H1 (cell line): ENCODE measurements around the gene MAN1C1. TPM values are rescaled to one million over a fixed set of nuclear protein-coding genes. Genes with fewer than 3 reads are reported as not detected.

Experiments used
- CTCF ChIA-PET: fragments of 300-600 bp; sonication (Branson Sonifier 250); formaldehyde crosslinking; loops from one replicate; lab custom pipeline; 2021; ENCODE audit not compliant: partially characterized antibody; lab: Charles Lee
- POLR2A ChIA-PET: fragments of 300-600 bp; sonication (Branson Sonifier 250); formaldehyde crosslinking; loops from one replicate; lab custom pipeline; 2021; ENCODE audit warnings: inconsistent platforms; ENCODE audit not compliant: partially characterized antibody; lab: Charles Lee
- DNase-seq, 2 experiments: peaks; one replicate each; pipeline versions ENCODE4 v3.0.0 to v3.0.0-alpha.2; 2010 to 2022; ENCODE audit warnings: low spot score in 2 of 2, low read depth in 1 of 2, mixed read lengths in 1 of 2
- FAIRE-seq: peaks from 2 replicates; lab custom pipeline; 2011; peaks lifted over from hg19 to GRCh38; lab: Jason Lieb, UNC
- H2AFZ ChIP-seq: 2 replicates; pipeline ENCODE4 v1.8.1; 2012; ENCODE audit warnings: low read length, inconsistent platforms
- H2AK5ac ChIP-seq: 2 replicates; pipeline ENCODE4 v1.6.1; 2013; ENCODE audit warnings: low read depth, low read length
- H2BK120ac ChIP-seq: replicated peaks from 2 replicates; pipeline ENCODE3; 2013; ENCODE audit warnings: low read depth, low read length, inconsistent platforms
- H2BK12ac ChIP-seq: 2 replicates; pipeline ENCODE4 v1.6.1; 2013; ENCODE audit warnings: low read depth, low read length
- H2BK15ac ChIP-seq: 2 replicates; pipeline ENCODE4 v1.6.1; 2013; ENCODE audit warnings: low read length
- H2BK20ac ChIP-seq: 2 replicates; pipeline ENCODE4 v1.6.1; 2013; ENCODE audit warnings: low read length
- H2BK5ac ChIP-seq: 2 replicates; pipeline ENCODE4 v1.6.1; 2013; ENCODE audit warnings: low read depth, low read length
- H3K14ac ChIP-seq: 2 replicates; pipeline ENCODE4 v1.6.1; 2013; ENCODE audit warnings: inconsistent platforms; ENCODE audit not compliant: insufficient read length
- H3K18ac ChIP-seq: 2 replicates; pipeline ENCODE4 v1.6.1; 2013; ENCODE audit warnings: low read length; ENCODE audit errors: extremely low read depth
- H3K23ac ChIP-seq: 2 replicates; pipeline ENCODE4 v1.6.1; 2013; ENCODE audit warnings: inconsistent platforms; ENCODE audit not compliant: insufficient read length
- H3K23me2 ChIP-seq: 2 replicates; pipeline ENCODE4 v1.6.1; 2013; ENCODE audit warnings: low read depth, low read length
- H3K27ac ChIP-seq: 2 replicates; pipeline ENCODE4 v1.6.1; 2011; ENCODE audit warnings: low read depth, low read length, inconsistent platforms
- H3K27me3 ChIP-seq, 4 experiments: replicated peaks in 1 of 4; 1 replicate in 1 of 4; 2 replicates in 3 of 4; pipeline versions ENCODE4 v1.6.1 to v1.8.1; 2011 to 2013; ENCODE audit warnings: low read length in 3 of 4, mild to moderate bottlenecking in 3 of 4, inconsistent platforms in 2 of 4, mixed read lengths in 2 of 4, moderate library complexity in 1 of 4; ENCODE audit not compliant: control insufficient read depth in 3 of 4, insufficient read depth in 3 of 4; ENCODE audit errors: extremely low read depth in 1 of 4
- H3K36me3 ChIP-seq, 4 experiments: 2 replicates each; pipeline versions ENCODE4 v1.6.1 to v1.8.1; 2011 to 2013; ENCODE audit warnings: mild to moderate bottlenecking in 4 of 4, low read length in 3 of 4, moderate library complexity in 2 of 4, control low read depth in 1 of 4, inconsistent platforms in 1 of 4; ENCODE audit not compliant: insufficient read depth in 4 of 4, control insufficient read depth in 2 of 4
- H3K4ac ChIP-seq: replicated peaks from 2 replicates; pipeline ENCODE3; 2013; ENCODE audit warnings: low read length, low read depth, mixed read lengths, inconsistent platforms; ENCODE audit not compliant: insufficient read length
- H3K4me1 ChIP-seq, 4 experiments: replicated peaks in 1 of 4; 1 replicate in 1 of 4; 2 replicates in 3 of 4; pipeline versions ENCODE4 v1.6.1 to v1.8.1; 2011 to 2013; ENCODE audit warnings: low read length in 3 of 4, inconsistent platforms in 2 of 4, mixed read lengths in 1 of 4; ENCODE audit not compliant: insufficient read depth in 4 of 4, control insufficient read depth in 3 of 4
- H3K4me2 ChIP-seq, 2 experiments: 2 replicates each; pipeline versions ENCODE4 v1.6.1 to v1.8.1; 2011 to 2013; ENCODE audit warnings: low read depth in 2 of 2, low read length in 2 of 2, control low read depth in 1 of 2, inconsistent platforms in 1 of 2, mild to moderate bottlenecking in 1 of 2; ENCODE audit not compliant: insufficient read depth in 1 of 2
- H3K4me3 ChIP-seq, 4 experiments: fragments of 200-600, 300-600 bp in 1 of 4; sonication (generic), shearing (Covaris generic), sonication (Bioruptor Twin) in 1 of 4; 2 replicates each; pipeline versions ENCODE4 v1.5.1 to v1.8.1; 2011 to 2016; ENCODE audit warnings: low read length in 4 of 4, low read depth in 3 of 4, control low read depth in 2 of 4, inconsistent platforms in 2 of 4, mild to moderate bottlenecking in 2 of 4, mixed read lengths in 1 of 4, moderate library complexity in 1 of 4; ENCODE audit not compliant: insufficient read depth in 2 of 4; ENCODE audit errors: extremely low read depth in 1 of 4
- H3K56ac ChIP-seq: replicated peaks from 2 replicates; pipeline ENCODE3; 2013; ENCODE audit warnings: low read depth, mild to moderate bottlenecking, mixed read lengths, low read length, inconsistent platforms; ENCODE audit not compliant: insufficient read length
- H3K79me1 ChIP-seq: 2 replicates; pipeline ENCODE4 v1.6.1; 2013; ENCODE audit warnings: low read depth, low read length, control low read depth
- H3K79me2 ChIP-seq, 2 experiments: 2 replicates each; pipeline versions ENCODE4 v1.6.1 to v1.8.1; 2012 to 2013; ENCODE audit warnings: low read length in 2 of 2, mild to moderate bottlenecking in 2 of 2, inconsistent platforms in 1 of 2; ENCODE audit not compliant: insufficient read depth in 2 of 2, control insufficient read depth in 1 of 2
- H3K9ac ChIP-seq, 4 experiments: replicated peaks in 1 of 4; 1 replicate in 1 of 4; 2 replicates in 3 of 4; pipeline versions ENCODE4 v1.6.1 to v1.8.1; 2011 to 2013; ENCODE audit warnings: low read depth in 3 of 4, low read length in 3 of 4, control low read depth in 2 of 4, mild to moderate bottlenecking in 2 of 4, moderate library complexity in 2 of 4, inconsistent platforms in 1 of 4; ENCODE audit errors: extremely low read depth in 1 of 4
- H3K9me3 ChIP-seq, 2 experiments: 2 replicates each; pipeline versions ENCODE4 v1.6.1 to v1.8.1; 2012 to 2013; ENCODE audit warnings: mild to moderate bottlenecking in 2 of 2, moderate library complexity in 2 of 2, control low read depth in 1 of 2, inconsistent platforms in 1 of 2, low read depth in 1 of 2, low read length in 1 of 2, mixed read lengths in 1 of 2; ENCODE audit not compliant: insufficient read depth in 2 of 2
- H4K20me1 ChIP-seq, 2 experiments: replicated peaks in 1 of 2; 2 replicates each; pipeline versions ENCODE3 to v1.8.1; 2011 to 2013; ENCODE audit warnings: inconsistent platforms in 2 of 2, low read length in 2 of 2, mild to moderate bottlenecking in 1 of 2; ENCODE audit not compliant: insufficient read depth in 2 of 2, control insufficient read depth in 1 of 2
- H4K5ac ChIP-seq: 2 replicates; pipeline ENCODE4 v1.6.1; 2013; ENCODE audit warnings: low read length, low read depth, mixed read lengths, inconsistent platforms; ENCODE audit not compliant: insufficient read length
- H4K8ac ChIP-seq: 2 replicates; pipeline ENCODE4 v1.8.0; 2013; ENCODE audit warnings: mild to moderate bottlenecking, moderate library complexity, low read length, inconsistent platforms; ENCODE audit not compliant: insufficient read depth; ENCODE audit errors: extremely low read depth
- H4K91ac ChIP-seq: replicated peaks from 2 replicates; pipeline ENCODE3; 2013; ENCODE audit warnings: low read length, mixed read lengths, inconsistent platforms; ENCODE audit not compliant: insufficient read length
- BCL11A ChIP-seq, 2 experiments: IDR thresholded peaks; one replicate each; pipeline ENCODE4 v1.6.1; 2011; ENCODE audit warnings: low read depth in 2 of 2, low read length in 2 of 2, mild to moderate bottlenecking in 2 of 2
- HDAC2 ChIP-seq, 2 experiments: fragments of 300-600 bp in 1 of 2; sonication (generic) in 1 of 2; IDR thresholded peaks; 2 replicates each; pipeline ENCODE4 v1.6.1; 2011 to 2012; ENCODE audit warnings: low read depth in 2 of 2, low read length in 2 of 2, mild to moderate bottlenecking in 2 of 2, moderate library complexity in 2 of 2, borderline replicate concordance in 1 of 2, inconsistent platforms in 1 of 2
- HDAC6 ChIP-seq: IDR thresholded peaks from one replicate; pipeline ENCODE4 v1.7.1; 2012; ENCODE audit warnings: low read depth, mild to moderate bottlenecking, inconsistent platforms, low read length, moderate library complexity
- JUN ChIP-seq: IDR thresholded peaks from 2 replicates; pipeline ENCODE4 v1.6.1; 2011; ENCODE audit warnings: low read depth, mild to moderate bottlenecking, improper control_type of control experiment, low read length
- KDM5A ChIP-seq: fragments of 200-600 bp; IDR thresholded peaks from 2 replicates; pipeline ENCODE4 v1.7.1; 2012; ENCODE audit warnings: mild to moderate bottlenecking, low read length, inconsistent platforms, mixed read lengths
- NANOG ChIP-seq: IDR thresholded peaks from 2 replicates; pipeline ENCODE4 v1.6.1; 2011; ENCODE audit warnings: low read length, low read depth, mild to moderate bottlenecking, inconsistent platforms; ENCODE audit not compliant: insufficient read depth, poor library complexity, severe bottlenecking
- NRF1 ChIP-seq: IDR thresholded peaks from 2 replicates; pipeline ENCODE4 v1.6.1; 2011; ENCODE audit warnings: mild to moderate bottlenecking, low read depth, low read length, improper control_type of control experiment
- SIN3A ChIP-seq, 2 experiments: IDR thresholded peaks in 1 of 2; conservative IDR thresholded peaks in 1 of 2; 2 replicates each; pipeline ENCODE4 v1.6.1; 2011 to 2012; ENCODE audit warnings: low read length in 2 of 2, improper control_type of control experiment in 1 of 2, low read depth in 1 of 2, mild to moderate bottlenecking in 1 of 2
- SIRT6 ChIP-seq: IDR thresholded peaks from one replicate; pipeline ENCODE4 v1.7.1; 2012; ENCODE audit warnings: low read length, inconsistent platforms
- TAF7 ChIP-seq: optimal IDR thresholded peaks from 2 replicates; pipeline ENCODE3; 2011; ENCODE audit warnings: low read depth, mild to moderate bottlenecking, inconsistent platforms, low read length, moderate library complexity, borderline replicate concordance
- USF2 ChIP-seq: IDR thresholded peaks from 2 replicates; pipeline ENCODE4 v1.6.1; 2011; ENCODE audit warnings: low read length, improper control_type of control experiment
- WGBS, 2 experiments: shearing (Covaris generic) in 1 of 2; methylation state at CpG; one replicate each; pipeline versions ENCODE4 v1.1.6 to v1.1.7; 2013 to 2015; ENCODE audit warnings: low lambda C conversion rate in 2 of 2, mixed read lengths in 2 of 2, inconsistent platforms in 1 of 2, low coverage in 1 of 2, missing lambda C conversion rate in 1 of 2; ENCODE audit not compliant: insufficient replicate concordance in 2 of 2, insufficient coverage in 1 of 2, insufficient read length in 1 of 2; ENCODE audit errors: extremely low coverage in 1 of 2, missing lambda C conversion rate in 1 of 2; 5-methylcytosine and 5-hydroxymethylcytosine counted together
- polyA plus RNA-seq, 7 experiments: library from polyadenylated mRNA; depleted of rRNA in 3 of 7; stranded (reverse) in 5 of 7; unstranded in 2 of 7; fragments of >200 nt in 5 of 7; fragments of 200-250 nt in 2 of 7; gene quantifications; 1 replicate in 5 of 7; 2 replicates in 1 of 7; 4 replicates in 1 of 7; pipeline versions ENCODE4 v1.2.1 to v1.2.3, GENCODE V29; 2011 to 2013; ENCODE audit warnings: missing spikeins in 2 of 7, mixed read lengths in 2 of 7
- total RNA-seq: library from RNA; stranded (reverse); fragmentation: NEBNext Ultra II Directional; extraction: Animal tissue kit (Norgen Biotek cat#: 25700); gene quantifications from 2 replicates; pipeline ENCODE4 v1.2.1, GENCODE V29; 2021

The MAN1C1 gene
- total and polyA plus RNA-seq, 2 of the 8 experiments (the other 6 are each of a cell fraction or from before 2014, with no cell fraction given) = 7.8 to 15.2 TPM

GRCh38 chr1:25680701-25681100, 64.1 kb downstream of the MAN1C1 start:
- CTCF ChIA-PET = interaction anchor here (0.8 to 5.5 kb wide), 2 partner anchors 13 to 44 kb away, joined by 3 to 36 read pairs; no protein-coding TSS in a partner anchor
- TF ChIP-seq HDAC6 = no peak
- TF ChIP-seq SIRT6 = no peak
- no peak for TF ChIP-seq TAF7
- TF ChIP-seq SIN3A (conservative IDR thresholded peaks at IDR 0.05 in 1 of 2, IDR thresholded peaks at IDR 0.05 in 1 of 2; ENCODE audit: low read depth in 1 of 2, low read length in 2 of 2) = no peak
- no peak for TF ChIP-seq BCL11A (IDR thresholded peaks at IDR 0.05; ENCODE audit: low read depth in 2 of 2, low read length in 2 of 2)
- no peak for TF ChIP-seq USF2
- no peak for TF ChIP-seq HDAC2 (IDR thresholded peaks at IDR 0.05; ENCODE audit: borderline replicate concordance in 1 of 2, low read depth in 2 of 2, low read length in 2 of 2)
- no peak for TF ChIP-seq NRF1
- TF ChIP-seq KDM5A = no peak
- no peak for TF ChIP-seq NANOG
- no peak for TF ChIP-seq JUN

More at GRCh38 chr1:25680701-25681100, 64.1 kb downstream of the MAN1C1 start:
- Histone ChIP-seq H3K9me3 (no peaks in the 10 kb centered on the region), H3K4me3 (no peak overlapping the region), H3K27me3 (no peaks in the 10 kb centered on the region; a peak in 1 of 7 replicates), H3K23me2 (no peaks in the 10 kb centered on the region), H2BK12ac (no peak overlapping the region), H2BK5ac (no peak overlapping the region), H2BK15ac (no peak overlapping the region), H2BK120ac (no peak overlapping the region), H3K27ac (no peak overlapping the region), H3K9ac (no peak overlapping the region), H2AK5ac (no peak overlapping the region), H3K56ac (no peak overlapping the region), H3K14ac (no peak overlapping the region), H3K4me1 (peaks cover 0 to 8% (median 3%) of the 10 kb centered on the region in 4 experiments; a peak in 4 of 7 replicates), H3K18ac (no peak overlapping the region), H4K91ac (no peak overlapping the region), H3K79me2 (no peaks in the 10 kb centered on the region), H4K20me1 (no peaks in the 10 kb centered on the region), H3K4me2 (no peak overlapping the region), H2BK20ac (no peak overlapping the region), H3K79me1 (no peaks in the 10 kb centered on the region), H4K8ac (no peak overlapping the region), H3K36me3 (no peaks in the 10 kb centered on the region), H3K4ac (no peak overlapping the region), H2AFZ (no peak overlapping the region), H3K23ac (no peak overlapping the region), H4K5ac (no peak overlapping the region)
- FAIRE-seq (no peak), DNase-seq (no peak)
- POLR2A ChIA-PET = no interaction called here
- 86% methylated on average over 4 of the region's 4 CpGs; no CpG with 5 or more reads in 1 of the 2 experiments for WGBS, 2 experiments
